Fibroblast of mammary gland (primary cell): ENCODE data around the gene STOM.

ENCODE experiments used
- DNase-seq: peaks from one replicate; pipeline ENCODE4 v3.0.0-alpha.2; 2010; ENCODE audit warnings: low read depth
- H3K4me3 ChIP-seq: 2 replicates; pipeline ENCODE4 v1.5.1; 2011; ENCODE audit warnings: low read depth, mild to moderate bottlenecking, low read length, moderate library complexity; ENCODE audit not compliant: control insufficient read depth
- CTCF ChIP-seq: conservative IDR thresholded peaks from 2 replicates; pipeline ENCODE4 v1.5.1; 2011; ENCODE audit warnings: low read depth, low read length, inconsistent platforms; ENCODE audit not compliant: control insufficient read depth, insufficient read depth

Gene STOM

GRCh38 chr9:121309833-121310425 lies 60.1 kb downstream of the STOM start:
- no peak overlapping the region for H3K4me3 ChIP-seq
- no peak for DNase-seq
- no peak for TF ChIP-seq CTCF

GRCh38 chr9:121309171-121309570 lies 60.9 kb downstream of the STOM start:
- no peak for TF ChIP-seq CTCF
- no peak overlapping the region for H3K4me3 ChIP-seq
- no peak for DNase-seq

DNA sequence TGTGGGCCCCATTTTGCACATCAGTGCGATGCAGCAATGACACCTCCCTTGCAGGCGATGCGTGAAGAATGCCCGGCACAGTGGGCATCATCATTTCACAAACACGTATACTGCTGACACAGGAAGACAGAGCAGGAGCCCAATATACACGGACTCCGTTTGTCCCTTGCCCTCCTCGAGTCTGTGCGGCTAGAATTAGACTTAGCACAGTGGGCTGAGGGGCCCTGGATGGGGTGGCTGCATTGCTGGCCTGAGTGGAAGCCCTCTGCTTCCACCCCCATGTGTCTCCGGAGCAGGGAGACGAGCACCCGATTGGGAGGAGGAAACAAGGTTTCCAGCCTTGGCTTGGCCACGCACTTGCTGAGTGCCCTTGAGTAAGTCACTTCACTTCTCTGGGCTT lies 61.3 kb downstream of the STOM start:
- no peak for DNase-seq
- no peak for TF ChIP-seq CTCF
- no peak overlapping the region for H3K4me3 ChIP-seq

DNA sequence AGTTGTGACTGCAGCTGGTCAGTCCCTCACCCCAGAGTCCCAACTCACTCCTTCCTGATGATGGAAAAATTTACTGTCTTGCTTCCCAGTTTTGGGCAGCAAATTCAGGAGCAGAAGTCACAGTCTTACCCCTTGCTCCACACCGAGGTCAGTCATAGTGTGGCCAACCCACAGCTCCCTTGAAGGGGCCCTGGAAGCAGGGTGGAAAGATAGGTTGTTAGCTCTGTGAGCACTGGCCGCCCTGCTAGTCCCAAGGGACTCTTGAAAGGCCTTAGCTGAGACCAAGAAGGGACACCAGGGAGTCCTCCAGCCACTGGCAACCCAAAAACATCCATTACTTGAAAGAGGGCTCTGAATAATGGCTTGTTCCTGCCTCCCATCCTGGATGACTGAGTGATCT lies 62.1 kb downstream of the STOM start:
- no peak overlapping the region for H3K4me3 ChIP-seq
- DNase-seq = no peak
- TF ChIP-seq CTCF = no peak

GRCh38 chr9:121305269-121305994 lies 64.6 kb downstream of the STOM start:
- no peak overlapping the region for H3K4me3 ChIP-seq
- TF ChIP-seq CTCF = no peak
- peak; percentile 81 for DNase-seq

DNA sequence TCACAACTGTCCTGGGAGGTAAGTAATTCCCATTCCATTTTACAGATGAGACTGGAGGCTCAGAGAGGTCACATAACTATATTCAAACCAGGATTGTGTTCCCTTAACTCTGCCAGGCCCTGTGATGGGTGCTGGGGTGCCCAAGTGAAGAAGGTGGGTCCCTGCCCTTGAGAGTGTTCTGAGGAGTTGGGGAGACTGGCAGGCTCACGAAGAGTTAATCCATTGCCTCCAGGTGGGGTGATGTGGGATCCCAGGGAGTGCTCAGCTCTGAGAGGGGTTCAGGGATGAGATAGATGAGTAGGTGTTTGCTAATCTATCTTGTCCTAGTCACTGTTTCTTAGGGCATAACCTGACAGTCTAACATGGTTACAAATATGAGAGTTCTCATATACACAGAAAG lies 65.3 kb downstream of the STOM start:
- TF ChIP-seq CTCF = no peak
- DNase-seq = no peak
- no peak overlapping the region for H3K4me3 ChIP-seq
